NCI-H774 (cell line): ENCODE data around the gene RPS28.
"Not testable (repeated sequence)": the region's sequence is repeated elsewhere in the genome, so short reads cannot be mapped to it uniquely, and the experiment has no call there.

Experiments used
- DNase-seq: peaks from one replicate; lab custom pipeline; 2025; lab: John Stamatoyannopoulos, UW

Gene RPS28

DNA sequence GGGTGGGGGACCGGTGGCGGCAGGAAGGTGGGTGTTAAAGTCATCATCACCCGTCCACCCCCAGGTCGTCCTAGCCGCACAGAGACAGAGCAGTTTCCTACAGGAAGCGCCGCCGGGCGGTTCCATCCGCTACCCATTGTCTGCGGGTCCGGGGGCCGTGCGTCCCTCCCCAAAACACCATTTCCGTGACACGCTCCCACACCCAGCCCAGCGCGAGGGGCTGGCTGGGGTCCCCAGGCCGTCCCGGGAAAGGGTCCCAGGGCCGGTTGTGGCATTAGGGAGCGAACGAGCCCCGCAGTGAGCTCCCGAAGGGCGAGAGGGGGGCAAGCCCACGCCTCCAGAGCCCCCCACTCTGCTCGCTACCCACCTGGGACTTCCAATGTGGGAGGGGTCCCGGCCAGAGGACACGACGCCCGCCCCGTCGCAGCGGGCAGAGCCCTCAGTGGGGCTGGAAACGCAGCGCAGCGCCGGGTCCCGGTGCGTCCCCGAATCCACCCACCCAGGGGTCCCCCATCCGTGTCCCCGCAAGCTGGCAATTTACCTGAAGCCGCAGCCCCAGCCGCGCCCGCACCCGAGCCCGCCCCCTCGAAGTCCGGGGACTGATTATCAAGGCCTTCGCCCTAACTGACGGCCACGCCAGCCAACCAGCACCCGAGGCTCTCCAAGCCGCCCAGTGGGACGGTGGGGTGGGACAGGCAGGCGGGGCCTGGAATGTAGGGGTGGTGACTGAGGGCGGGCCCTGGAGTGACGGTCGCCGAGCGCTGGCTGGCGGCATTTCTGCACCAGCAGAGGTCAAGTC lies 21.6 kb downstream of the RPS28 start, which contains the start of gene KANK3:
Gene KANK3, minus strand, starts transcription at position 579 of the 799 bp plus-strand sequence. CDS start 5,434 bp downstream, outside the sequence.
- peak; percentile 94 for DNase-seq

DNA sequence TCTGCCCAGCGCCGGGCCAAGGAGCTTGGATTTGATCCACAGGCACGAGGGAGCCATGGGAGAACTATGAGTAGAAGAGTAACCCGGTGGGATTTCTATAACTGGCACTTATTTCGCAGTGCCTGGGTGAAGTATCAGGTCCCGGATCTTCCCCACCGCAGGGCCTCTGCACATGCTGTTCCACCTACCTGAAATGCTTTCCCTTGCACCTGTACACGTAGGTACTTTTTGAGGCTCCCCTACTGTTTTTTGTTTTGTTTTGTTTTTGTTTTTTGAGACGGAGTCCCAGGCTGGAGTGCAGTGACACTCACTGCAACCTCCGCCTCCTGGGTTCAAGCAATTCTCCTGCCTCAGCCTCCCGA lies 22.2 kb downstream of the RPS28 start:
- DNase-seq, result no peak

DNA sequence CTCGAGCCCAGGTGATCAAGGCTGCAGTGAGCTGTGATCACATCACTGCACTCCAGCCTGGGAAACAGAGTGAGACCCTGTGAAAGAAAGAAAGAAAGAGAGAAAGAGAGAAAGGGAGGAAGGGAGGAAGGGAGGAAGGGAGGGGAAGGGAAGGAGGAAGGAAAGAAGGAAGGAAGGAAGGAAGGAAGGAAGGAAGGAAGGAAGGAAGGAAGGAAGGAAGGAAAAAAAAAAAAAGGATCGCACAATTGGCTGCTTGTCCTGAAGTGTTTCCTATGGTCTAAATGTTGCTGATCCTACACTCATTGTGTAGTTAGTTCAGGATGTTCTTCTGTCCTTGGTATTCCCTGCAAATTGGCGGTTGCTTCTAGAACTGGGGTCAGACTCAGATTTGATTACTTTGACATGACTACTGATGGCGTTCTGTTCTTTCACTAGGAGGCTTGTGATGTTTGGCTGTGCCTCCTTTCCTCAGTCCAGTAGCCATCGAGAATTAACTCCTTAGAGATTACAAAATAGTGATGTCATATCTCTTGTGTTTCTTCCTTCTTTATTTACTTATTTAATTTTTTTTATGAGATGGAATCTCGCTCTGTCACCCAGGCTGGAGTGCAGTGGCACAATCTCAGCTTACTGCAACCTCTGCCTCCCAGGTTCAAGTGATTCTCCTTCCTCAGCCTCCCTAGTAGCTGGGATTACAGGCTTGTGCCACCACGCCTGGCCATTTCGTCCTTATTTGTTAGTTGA lies 28.5 kb downstream of the RPS28 start:
- DNase-seq, result not testable (repeated sequence)

DNA sequence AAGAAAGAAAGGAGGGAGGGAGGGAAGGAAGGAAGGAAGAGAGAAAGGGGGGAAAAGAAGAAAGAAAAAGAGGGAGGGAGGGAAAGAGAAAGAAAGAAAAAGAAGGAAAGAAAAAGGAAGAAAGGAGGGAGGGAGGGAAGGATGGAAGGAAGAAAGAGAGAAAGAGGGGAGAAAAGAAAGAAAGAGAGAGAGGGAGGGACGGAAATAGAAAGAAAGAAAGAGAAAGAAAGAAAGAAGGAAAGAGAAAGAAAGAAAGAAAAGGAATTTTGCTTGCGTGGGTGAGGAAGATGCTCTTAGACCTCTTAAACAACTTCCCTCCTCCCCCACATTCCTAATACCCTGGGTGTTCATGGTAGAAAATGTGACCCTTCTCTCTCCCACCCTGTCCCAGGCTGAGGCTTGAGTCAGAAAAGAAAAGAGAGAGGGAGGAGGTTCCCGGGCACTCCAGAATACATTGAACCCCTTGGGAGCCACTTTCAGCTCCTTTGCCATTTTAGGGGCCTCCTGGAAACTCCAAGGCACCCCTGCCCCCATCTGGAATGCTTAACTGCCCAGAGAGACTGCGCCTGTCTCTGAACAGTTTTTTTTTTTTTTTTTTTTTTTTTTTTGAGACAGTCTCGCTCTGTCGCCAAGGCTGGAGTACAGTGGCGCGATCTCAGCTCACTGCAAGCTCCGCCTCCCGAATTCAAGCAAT lies 31.0 kb downstream of the RPS28 start:
- DNase-seq, result no peak

DNA sequence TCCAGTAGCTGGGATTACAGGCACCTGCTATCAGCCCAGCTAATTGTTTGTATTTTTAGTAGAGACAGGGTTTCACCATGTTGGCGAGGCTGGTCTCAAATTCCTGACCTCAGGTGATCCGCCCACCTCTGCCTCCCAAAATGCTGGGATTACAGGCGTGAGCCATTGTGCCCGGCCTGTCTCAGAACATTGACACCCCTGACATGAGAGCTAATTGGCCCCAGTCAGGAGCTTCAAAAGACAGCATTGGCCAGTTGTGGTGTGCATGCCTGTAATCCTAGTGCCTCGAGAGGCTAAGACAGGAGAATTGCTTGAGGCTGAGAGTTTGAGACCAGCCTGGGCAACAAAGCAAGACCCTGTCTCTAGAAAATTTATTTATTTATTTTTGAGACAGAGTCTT lies 31.5 kb downstream of the RPS28 start:
- DNase-seq, result not testable (repeated sequence)

DNA sequence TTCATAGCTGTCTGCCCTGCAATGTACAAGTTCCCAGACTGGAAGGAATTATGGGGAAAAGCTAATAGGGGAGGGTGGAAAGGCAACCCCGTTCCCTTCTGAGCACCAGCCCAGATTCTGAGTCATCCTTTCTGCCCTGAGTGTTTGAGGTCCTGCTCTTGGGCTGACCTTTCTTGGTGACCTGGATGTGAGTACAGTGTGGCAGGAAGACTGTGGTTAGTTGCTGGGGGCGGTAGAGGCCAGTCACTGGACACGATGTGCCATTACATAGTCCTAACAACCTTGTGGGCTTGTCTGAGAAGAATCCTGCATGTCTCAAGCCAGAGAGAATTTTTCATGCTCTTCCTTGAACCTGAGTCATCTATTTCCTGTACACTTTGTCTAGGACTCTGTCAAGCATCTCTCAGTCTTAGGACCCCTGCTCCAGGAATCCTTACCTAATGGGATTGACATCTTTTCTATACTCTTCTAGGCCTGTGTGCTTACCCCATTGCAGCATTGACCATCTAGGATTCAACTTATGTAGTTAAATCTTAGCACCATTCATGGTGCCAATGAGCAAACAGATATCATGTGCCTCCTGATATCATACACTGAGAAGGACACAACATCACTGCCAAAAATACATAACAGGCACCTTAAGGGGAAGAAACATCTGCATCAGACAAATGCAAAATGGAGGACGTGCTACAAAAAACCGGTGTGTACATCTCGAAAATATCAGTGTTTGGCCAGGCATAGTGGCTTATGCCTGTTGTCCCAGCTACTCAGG lies 34.5 kb downstream of the RPS28 start:
- no peak for DNase-seq

DNA sequence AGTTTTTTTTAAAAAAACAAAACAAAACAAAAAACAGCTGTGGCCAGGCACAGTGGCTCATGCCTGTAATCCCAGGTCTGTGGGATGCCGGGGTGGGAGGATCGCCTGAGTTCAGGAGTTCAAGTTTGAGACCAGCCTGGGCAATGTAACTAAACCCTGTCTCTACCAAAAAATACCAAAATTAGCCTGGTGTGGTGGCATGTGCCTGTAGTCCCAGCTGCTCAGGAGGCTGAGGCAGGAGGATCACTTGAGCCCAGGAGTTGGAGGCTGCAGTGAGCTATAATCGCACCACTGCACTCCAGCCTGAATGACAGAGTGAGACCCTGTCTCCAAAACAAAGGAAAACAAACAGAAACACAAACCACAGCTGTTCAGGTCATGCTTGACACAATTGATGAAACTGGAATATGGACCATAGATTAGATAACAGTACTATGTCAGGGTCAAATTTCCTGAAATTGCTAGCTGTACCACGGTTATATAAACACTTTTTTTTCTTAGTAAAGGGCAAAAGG lies 35.8 kb downstream of the RPS28 start:
- DNase-seq, result no peak

DNA sequence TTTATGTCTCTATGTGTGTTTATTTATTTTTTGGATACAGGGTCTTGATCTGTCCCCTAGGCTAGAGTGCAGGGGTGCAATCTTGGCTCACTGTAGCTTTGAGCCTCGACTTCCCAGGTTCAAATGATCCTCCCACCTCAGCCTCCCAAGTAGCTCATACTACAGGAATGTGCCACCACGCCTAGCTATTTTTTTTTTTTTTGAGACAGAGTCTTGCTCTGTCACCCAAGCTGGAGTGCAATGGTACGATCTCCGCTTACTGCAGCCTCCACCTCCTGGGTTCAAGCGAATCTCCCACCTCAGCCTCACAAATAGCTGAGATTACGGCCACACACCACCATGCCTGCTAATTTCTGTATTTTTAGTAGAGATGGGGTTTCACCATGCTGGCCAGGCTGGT lies 37.7 kb downstream of the RPS28 start:
- DNase-seq, result no peak

DNA sequence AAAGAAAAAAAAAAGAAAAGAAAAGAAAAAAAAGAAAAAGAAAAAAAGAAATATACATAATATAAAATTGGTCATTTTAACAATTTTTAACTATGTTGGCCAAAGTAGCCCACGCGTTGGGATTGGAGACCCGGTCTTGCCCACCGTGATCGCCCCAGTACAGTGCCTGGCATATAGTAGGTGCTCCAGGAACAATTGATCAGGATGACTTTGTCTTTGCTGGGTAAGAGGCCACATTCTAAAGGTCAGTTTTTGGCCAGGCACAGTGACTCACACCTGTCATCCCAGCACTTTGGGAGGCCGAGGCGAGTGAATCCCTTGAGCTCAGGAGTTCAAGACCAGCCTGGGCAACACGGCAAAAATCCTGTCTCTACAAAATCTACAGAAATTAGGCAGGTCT lies 38.9 kb downstream of the RPS28 start:
- DNase-seq, result no peak

DNA sequence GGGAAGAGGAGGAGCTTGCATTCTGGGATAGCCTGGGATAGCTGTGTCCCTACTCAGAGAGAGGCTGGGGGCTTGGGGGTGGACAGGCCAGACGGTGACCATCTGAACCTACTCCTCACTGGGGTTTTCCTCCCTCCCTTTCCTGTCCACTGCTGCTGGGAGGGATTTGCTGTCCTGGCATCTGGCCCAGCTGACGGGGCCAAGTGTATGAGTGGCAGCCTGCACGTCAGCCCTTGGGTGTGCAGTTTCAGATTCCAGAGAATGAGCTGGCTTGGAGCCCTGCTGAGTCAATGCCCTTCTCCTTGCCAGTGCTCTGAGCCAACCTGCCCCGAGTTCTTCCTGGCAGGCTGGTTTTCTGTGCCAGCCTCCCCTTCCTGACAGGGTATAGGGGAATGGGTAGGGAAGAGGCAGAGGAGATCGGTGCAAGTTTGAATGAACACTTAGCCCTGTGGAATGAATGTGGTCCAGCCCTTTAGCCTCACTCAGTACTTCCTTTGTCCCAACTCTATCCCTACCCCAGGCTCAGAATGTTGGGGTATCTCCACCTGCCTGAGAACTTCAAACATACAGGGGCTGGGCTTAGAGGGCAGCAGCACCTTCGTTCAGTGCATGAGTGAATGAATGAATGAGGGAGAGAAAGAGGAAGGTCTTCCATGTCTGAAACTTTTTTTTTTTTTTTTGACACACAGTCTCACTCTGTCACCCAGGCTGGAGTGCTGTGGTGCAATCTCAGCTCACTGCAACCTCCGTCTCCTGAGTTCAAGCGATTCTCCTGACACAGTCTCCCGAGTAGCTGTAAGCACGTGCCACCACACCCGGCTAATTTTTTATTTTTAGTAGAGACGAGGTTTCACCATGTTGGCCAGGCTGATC lies 40.9 kb downstream of the RPS28 start:
- DNase-seq, result peak; percentile 76

DNA sequence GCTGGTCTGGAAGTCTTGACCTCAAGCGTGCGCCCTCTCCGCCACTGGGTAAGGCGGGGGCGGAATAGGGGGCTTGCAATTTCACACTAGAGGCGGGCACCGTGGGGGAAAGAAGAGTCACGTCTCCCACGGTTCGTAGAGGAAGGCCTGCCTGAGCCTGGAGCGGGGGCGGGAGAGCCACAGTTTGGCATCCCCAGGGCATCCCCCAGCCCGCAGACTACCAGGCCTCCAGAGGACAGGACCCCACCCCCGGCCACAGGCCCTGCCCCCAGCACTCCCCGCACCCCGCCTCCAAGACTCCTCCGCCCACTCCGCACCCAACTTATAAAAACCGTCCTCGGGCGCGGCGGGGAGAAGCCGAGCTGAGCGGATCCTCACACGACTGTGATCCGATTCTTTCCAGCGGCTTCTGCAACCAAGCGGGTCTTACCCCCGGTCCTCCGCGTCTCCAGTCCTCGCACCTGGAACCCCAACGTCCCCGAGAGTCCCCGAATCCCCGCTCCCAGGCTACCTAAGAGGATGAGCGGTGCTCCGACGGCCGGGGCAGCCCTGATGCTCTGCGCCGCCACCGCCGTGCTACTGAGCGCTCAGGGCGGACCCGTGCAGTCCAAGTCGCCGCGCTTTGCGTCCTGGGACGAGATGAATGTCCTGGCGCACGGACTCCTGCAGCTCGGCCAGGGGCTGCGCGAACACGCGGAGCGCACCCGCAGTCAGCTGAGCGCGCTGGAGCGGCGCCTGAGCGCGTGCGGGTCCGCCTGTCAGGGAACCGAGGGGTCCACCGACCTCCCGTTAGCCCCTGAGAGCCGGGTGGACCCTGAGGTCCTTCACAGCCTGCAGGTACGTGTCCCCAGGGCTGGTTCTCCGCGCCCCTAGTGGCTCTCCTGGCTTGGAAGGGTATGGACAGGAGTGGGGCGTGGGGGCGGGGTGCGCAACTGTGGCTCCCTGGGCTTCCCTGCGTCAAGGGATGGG lies 42.8 kb downstream of the RPS28 start, which contains the start of gene ANGPTL4:
Gene ANGPTL4, plus strand, starts transcription at position 353 of the 969 bp plus-strand sequence. Its CDS starts 167 bp downstream, at position 520.
- DNase-seq, result peak; percentile 13

DNA sequence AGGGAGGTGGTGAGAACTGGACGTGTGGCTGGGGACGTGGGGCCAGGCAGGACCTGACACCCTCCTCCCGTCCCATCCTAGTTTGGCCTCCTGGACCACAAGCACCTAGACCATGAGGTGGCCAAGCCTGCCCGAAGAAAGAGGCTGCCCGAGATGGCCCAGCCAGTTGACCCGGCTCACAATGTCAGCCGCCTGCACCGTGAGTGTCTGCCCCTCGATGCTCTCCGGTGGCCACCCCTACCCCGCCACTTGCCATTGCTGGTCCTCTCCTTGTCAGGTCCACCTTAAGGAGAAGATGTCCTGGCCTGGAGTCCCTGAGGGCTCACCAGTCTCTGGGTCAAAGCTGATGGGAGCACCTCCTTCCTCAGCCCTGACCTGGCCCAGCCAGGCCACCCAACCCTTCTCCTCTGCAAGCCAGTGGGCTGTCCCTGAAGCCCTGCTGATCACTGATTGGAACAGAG lies 44.9 kb downstream of the RPS28 start:
- no peak for DNase-seq

DNA sequence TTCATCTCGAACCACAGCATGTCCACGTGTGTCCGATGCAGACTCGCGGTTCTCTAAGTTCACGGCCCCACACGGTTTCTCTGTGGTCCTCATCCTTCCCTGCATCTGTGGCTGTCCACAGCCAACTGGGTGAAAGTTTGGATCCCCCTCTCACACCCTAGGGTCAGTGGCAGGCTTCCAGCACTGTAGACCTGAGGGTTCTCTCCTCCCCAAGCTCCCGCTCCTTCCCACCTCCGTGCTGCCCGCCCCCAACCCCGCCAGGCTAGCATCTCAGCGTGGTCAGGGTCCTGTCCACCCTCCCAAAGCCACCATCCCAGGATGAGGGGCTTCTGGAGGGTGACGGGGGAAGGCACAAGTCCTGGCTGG lies 45.6 kb downstream of the RPS28 start:
- no peak for DNase-seq

DNA sequence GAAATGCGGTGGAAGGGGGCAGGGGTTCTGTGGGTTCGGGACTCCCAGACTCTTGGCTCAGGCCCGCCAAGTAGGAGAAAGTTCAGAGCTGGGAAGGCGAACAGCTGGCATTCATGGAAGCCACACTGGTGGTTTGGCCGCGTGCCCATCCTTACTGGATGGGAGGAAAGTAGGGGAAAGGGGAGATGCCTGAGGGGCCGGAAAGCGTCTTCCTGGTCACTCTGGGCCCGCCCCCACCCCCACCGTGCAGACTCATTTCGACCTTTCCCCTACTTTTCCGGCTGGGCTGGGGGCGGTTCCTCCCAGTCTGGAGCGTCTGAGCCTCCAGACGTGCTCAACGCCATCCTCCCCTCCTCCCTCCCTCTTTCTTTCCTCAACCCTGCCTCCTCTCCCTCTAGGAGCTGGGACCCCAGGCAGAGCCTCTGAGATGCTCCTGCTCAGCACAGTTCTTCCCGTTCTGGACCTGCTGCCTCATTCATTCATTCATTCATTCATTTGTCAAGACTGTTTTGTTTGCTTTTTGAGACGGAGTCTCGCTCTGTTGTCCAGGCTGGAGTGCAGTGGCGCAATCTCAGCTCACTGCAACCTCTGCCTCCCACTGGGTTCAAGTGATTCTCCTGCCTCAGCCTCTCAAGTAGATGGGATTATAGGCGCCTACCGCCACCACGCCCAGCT lies 46.2 kb downstream of the RPS28 start:
- DNase-seq, result no peak

DNA sequence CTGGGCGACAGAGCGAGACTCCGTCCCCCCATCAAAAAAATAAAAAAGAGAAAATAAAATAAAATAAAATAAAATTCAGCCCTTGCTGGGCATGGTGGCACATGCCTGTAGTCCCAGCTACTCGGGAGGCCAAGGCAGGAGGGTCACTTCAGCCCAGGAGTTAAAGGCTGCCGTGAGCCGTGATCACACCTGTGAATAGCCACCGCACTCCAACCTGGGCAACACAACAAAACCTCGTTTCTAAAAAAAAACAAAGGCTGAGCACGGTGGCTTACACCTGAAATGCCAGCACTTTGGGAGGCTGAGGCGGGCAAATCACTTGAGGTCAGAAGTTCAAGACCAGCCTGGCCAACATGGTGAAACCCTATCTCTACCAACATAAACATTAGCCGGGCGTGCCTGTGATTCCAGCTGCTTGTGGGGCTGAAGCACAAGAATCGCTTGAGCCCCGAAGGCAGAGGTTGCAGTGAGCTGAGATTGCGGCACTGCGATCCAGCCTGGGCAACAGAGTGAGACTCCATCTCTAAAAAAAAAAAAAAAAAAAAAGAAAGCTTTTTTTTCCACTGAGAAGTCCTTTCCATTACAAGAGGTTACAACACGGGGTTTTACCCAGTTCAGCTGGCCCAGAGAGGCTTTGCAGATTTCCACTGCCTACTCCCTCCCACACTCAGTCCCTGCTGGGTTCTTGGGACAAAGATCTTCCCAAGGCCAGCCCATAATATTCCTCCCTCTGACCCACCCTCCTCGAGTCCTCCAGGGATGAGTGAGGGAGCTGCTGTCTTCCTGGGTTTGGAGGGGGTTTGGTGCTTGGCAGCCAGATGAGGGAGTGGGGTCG lies 49.1 kb downstream of the RPS28 start:
- DNase-seq, result no peak

DNA sequence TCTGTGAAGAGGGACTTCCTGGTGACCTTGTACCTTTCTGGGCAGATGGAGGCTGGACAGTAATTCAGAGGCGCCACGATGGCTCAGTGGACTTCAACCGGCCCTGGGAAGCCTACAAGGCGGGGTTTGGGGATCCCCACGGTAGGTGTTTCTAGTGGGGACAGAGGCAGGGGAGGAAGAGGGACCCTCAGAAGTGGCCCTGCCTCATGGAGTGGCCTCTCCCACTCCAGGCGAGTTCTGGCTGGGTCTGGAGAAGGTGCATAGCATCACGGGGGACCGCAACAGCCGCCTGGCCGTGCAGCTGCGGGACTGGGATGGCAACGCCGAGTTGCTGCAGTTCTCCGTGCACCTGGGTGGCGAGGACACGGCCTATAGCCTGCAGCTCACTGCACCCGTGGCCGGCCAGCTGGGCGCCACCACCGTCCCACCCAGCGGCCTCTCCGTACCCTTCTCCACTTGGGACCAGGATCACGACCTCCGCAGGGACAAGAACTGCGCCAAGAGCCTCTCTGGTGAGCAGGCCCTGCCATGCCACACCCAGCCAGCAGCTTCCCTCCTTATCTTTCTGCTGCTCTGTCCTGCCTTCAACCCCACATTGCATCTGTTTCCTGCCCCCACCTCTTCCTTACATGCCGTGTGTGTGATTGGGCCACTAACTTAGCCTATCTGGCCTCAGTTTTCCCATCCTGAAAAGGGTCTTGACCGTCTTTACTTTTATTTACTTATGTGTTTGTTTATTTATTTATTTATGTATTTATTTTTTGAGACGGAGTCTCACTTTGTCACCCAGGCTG lies 49.9 kb downstream of the RPS28 start:
- DNase-seq, result no peak
